Endothelial cell of umbilical vein (primary cell): Measurements from ENCODE around the gene CCDC57. TPM values are rescaled to one million over a fixed set of nuclear protein-coding genes. Genes with fewer than 3 reads are reported as not detected.

Experiments used
- BruUV-seq: library from RNA; stranded (reverse); fragments of 400-500 nt; replicated peaks from 2 replicates; lab custom pipeline; 2021; lab: Mats Ljungman, UMichigan
- CTCF ChIA-PET: fragments of 300-600, 350-600 bp; sonication (Branson Sonifier 250); formaldehyde crosslinking; loops from one replicate; lab custom pipeline; 2021; ENCODE audit warnings: antibody characterized with exemption, inconsistent platforms; lab: Charles Lee
- POLR2A ChIA-PET: fragments of 300-600, 350-600 bp; sonication (Branson Sonifier 250); formaldehyde crosslinking; loops from one replicate; lab custom pipeline; 2021; ENCODE audit warnings: antibody characterized with exemption, inconsistent platforms; lab: Charles Lee
- DNase-seq: peaks from one replicate; pipeline ENCODE4 v3.0.0-alpha.2; 2011; ENCODE audit warnings: low read depth, low spot score
- FAIRE-seq: peaks from 2 replicates; lab custom pipeline; 2011; peaks lifted over from hg19 to GRCh38; lab: Jason Lieb, UNC
- H2AFZ ChIP-seq: 2 replicates; pipeline ENCODE4 v1.6.0; 2012; ENCODE audit warnings: low read depth, low read length, control low read depth, inconsistent platforms
- H3K27ac ChIP-seq: 2 replicates; pipeline ENCODE4 v1.5.1; 2011; ENCODE audit warnings: low read depth, mild to moderate bottlenecking, control low read depth, low read length, moderate library complexity; ENCODE audit not compliant: insufficient read depth
- H3K27me3 ChIP-seq, 2 experiments: 2 replicates each; pipeline versions ENCODE4 v1.6.0 to v1.6.1; 2011; ENCODE audit warnings: low read length in 2 of 2, mixed read lengths in 1 of 2; ENCODE audit not compliant: control insufficient read depth in 2 of 2, insufficient read depth in 2 of 2
- H3K36me3 ChIP-seq, 2 experiments: 2 replicates in 1 of 2; 3 replicates in 1 of 2; pipeline ENCODE4 v1.5.1; 2011; ENCODE audit warnings: low read length in 2 of 2, mild to moderate bottlenecking in 1 of 2, moderate library complexity in 1 of 2; ENCODE audit not compliant: control insufficient read depth in 2 of 2, insufficient read depth in 2 of 2; ENCODE audit errors: extremely low read depth in 1 of 2
- H3K4me1 ChIP-seq: 3 replicates; pipeline ENCODE4 v1.5.1; 2011; ENCODE audit warnings: mild to moderate bottlenecking, low read length; ENCODE audit not compliant: control insufficient read depth, insufficient read depth; ENCODE audit errors: extremely low read depth
- H3K4me2 ChIP-seq: 2 replicates; pipeline ENCODE4 v1.6.1; 2011; ENCODE audit warnings: low read length, control low read depth, mixed read lengths; ENCODE audit not compliant: insufficient read depth
- H3K4me3 ChIP-seq, 3 experiments: fragments of 200-600 bp in 1 of 3; sonication (generic), shearing (Covaris generic) in 1 of 3; replicated peaks in 1 of 3; 2 replicates each; pipeline ENCODE4 v1.5.1; 2011 to 2016; ENCODE audit warnings: control low read depth in 3 of 3, low read length in 3 of 3, mild to moderate bottlenecking in 2 of 3, inconsistent platforms in 1 of 3, low read depth in 1 of 3, moderate library complexity in 1 of 3; ENCODE audit not compliant: insufficient read depth in 1 of 3
- H3K79me2 ChIP-seq: 2 replicates; pipeline ENCODE4 v1.6.0; 2012; ENCODE audit warnings: low read length, inconsistent platforms; ENCODE audit not compliant: control insufficient read depth, insufficient read depth
- H3K9ac ChIP-seq: replicated peaks from 2 replicates; pipeline ENCODE3; 2011; ENCODE audit warnings: low read length, control low read depth; ENCODE audit not compliant: insufficient read depth; ENCODE audit errors: extremely low read depth
- H3K9me1 ChIP-seq: replicated peaks from 3 replicates; pipeline ENCODE4 v1.6.0; 2011; ENCODE audit warnings: mild to moderate bottlenecking, low read length; ENCODE audit not compliant: control insufficient read depth, insufficient read depth; ENCODE audit errors: extremely low read depth
- H3K9me3 ChIP-seq: replicated peaks from 2 replicates; pipeline ENCODE4 v1.5.1; 2012; ENCODE audit warnings: low read length, inconsistent platforms; ENCODE audit not compliant: control insufficient read depth, insufficient read depth
- H4K20me1 ChIP-seq: replicated peaks from 2 replicates; pipeline ENCODE3; 2011; ENCODE audit warnings: mild to moderate bottlenecking, low read length; ENCODE audit not compliant: control insufficient read depth, insufficient read depth; ENCODE audit errors: extremely low read depth
- CTCF ChIP-seq, 2 donors: IDR thresholded peaks; 1 replicate in 1 of 2; 2 replicates in 1 of 2; pipeline ENCODE4 v1.5.1; 2011; ENCODE audit warnings: low read length in 2 of 2, mild to moderate bottlenecking in 2 of 2, moderate library complexity in 2 of 2, control low read depth in 1 of 2, inconsistent platforms in 1 of 2, low read depth in 1 of 2; ENCODE audit not compliant: insufficient read depth in 1 of 2; ENCODE audit errors: extremely low read depth in 1 of 2
- EZH2 ChIP-seq: IDR thresholded peaks from 2 replicates; pipeline ENCODE4 v1.6.1; 2012; ENCODE audit warnings: borderline replicate concordance, low read depth, mild to moderate bottlenecking, moderate library complexity, low read length, inconsistent platforms; ENCODE audit not compliant: severe bottlenecking
- FOS ChIP-seq: IDR thresholded peaks from 2 replicates; pipeline ENCODE4 v1.6.1; 2011; ENCODE audit warnings: mild to moderate bottlenecking, low read length, moderate library complexity, borderline replicate concordance; ENCODE audit not compliant: insufficient read depth
- GATA2 ChIP-seq: IDR thresholded peaks from 2 replicates; pipeline ENCODE4 v1.7.0; 2011; ENCODE audit warnings: low read depth, mild to moderate bottlenecking, moderate library complexity, mixed read lengths, low read length; ENCODE audit not compliant: insufficient read length, insufficient read depth
- JUN ChIP-seq: IDR thresholded peaks from 2 replicates; pipeline ENCODE4 v1.6.1; 2011; ENCODE audit warnings: borderline replicate concordance, low read depth; ENCODE audit not compliant: insufficient read length, insufficient read depth
- MAX ChIP-seq: IDR thresholded peaks from 2 replicates; pipeline ENCODE4 v1.6.1; 2011; ENCODE audit not compliant: insufficient read depth, insufficient read length
- MYC ChIP-seq: IDR thresholded peaks from one replicate; pipeline ENCODE4 v1.6.1; 2011; ENCODE audit warnings: mild to moderate bottlenecking, low read depth, low read length
- POLR2A ChIP-seq: IDR thresholded peaks from 2 replicates; pipeline ENCODE4 v1.6.1; 2012; ENCODE audit warnings: low read depth, mild to moderate bottlenecking, control low read depth, low read length
- POLR2AphosphoS5 ChIP-seq: IDR thresholded peaks from 2 replicates; pipeline ENCODE4 v1.6.1; 2012; ENCODE audit warnings: low read depth, mild to moderate bottlenecking, control low read depth, low read length, moderate library complexity; ENCODE audit not compliant: insufficient read depth
- dilution Hi-C: fragments of 300-500 bp; cut with MboI; formaldehyde crosslinking; loops from one replicate; pipeline ENCODE4 v1.15.0; 2019; ENCODE audit warnings: low sequenced_read_pairs; ENCODE audit not compliant: extremely low pct_ligation_motif_present
- intact Hi-C: fragments of 100-400 bp; cut with micrococcal nuclease; formaldehyde crosslinking; loops from one replicate; pipeline ENCODE4 v1.10.0; 2022
- polyA plus RNA-seq, 4 experiments: library from polyadenylated mRNA; depleted of rRNA in 3 of 4; stranded (reverse) in 3 of 4; unstranded in 1 of 4; fragments of >200 nt; gene quantifications; 2 replicates each; pipeline versions ENCODE4 v1.2.1 to v1.2.3, GENCODE V29; 2011 to 2012; ENCODE audit warnings: missing spikeins in 1 of 4
- total RNA-seq: library from RNA; stranded (reverse); gene quantifications from 2 replicates; pipeline ENCODE4 v1.2.3, GENCODE V29; 2021

Gene CCDC57
- total and polyA plus RNA-seq, 2 donors (not counting 3 experiments of a cell fraction or from before 2014, with no cell fraction given), result 18.6 to 31.6 TPM

GRCh38 chr17:82080048-82080788 lies 132.4 kb downstream of the CCDC57 start:
- DNase-seq (no peak), FAIRE-seq (no peak)
- BruUV-seq, result no TSS peak
- Histone ChIP-seq H3K9me3 (no peaks in the 10 kb centered on the region), H3K36me3 (peaks cover 32 to 53% of the 10 kb centered on the region in 2 experiments), H3K4me2 (no peak overlapping the region), H2AFZ (no peak overlapping the region), H3K27me3 (no peaks in the 10 kb centered on the region), H3K27ac (no peak overlapping the region), H3K79me2 (no peaks in the 10 kb centered on the region), H3K4me3 (no peak overlapping the region), H3K9me1 (no peaks in the 10 kb centered on the region), H3K4me1 (no peaks in the 10 kb centered on the region), H4K20me1 (no peaks in the 10 kb centered on the region), H3K9ac (no peak overlapping the region)
- dilution Hi-C loops, result no loop called here
- CTCF ChIA-PET, result no interaction called here
- intact Hi-C loops, result no loop called here
- TF ChIP-seq EZH2, result no peak
- no peak for TF ChIP-seq MYC
- no peak for TF ChIP-seq CTCF (IDR thresholded peaks at IDR 0.05; ENCODE audit: extremely low read depth in 1 of 2, insufficient read depth in 1 of 2, low read depth in 1 of 2, low read length in 2 of 2)
- no peak for TF ChIP-seq FOS
- TF ChIP-seq POLR2A, result no peak
- no peak for TF ChIP-seq MAX
- no peak for TF ChIP-seq JUN
- no peak for TF ChIP-seq POLR2AphosphoS5
- no peak for TF ChIP-seq GATA2
- POLR2A ChIA-PET, result no interaction called here
